Esophagus muscularis mucosa (tissue), 4 donors: ENCODE measurements around the gene SCFD1.

Source experiments
- EP300 ChIP-seq: sonication (generic); formaldehyde crosslinking; IDR thresholded peaks from one replicate; pipeline ENCODE4 v1.6.1; 2017; ENCODE audit warnings: antibody characterized with exemption
- POLR2A ChIP-seq: fragments of 450-650 bp; IDR thresholded peaks from one replicate; pipeline ENCODE4 v1.6.1; 2017; ENCODE audit warnings: antibody characterized with exemption, moderate library complexity, mild to moderate bottlenecking, low read depth
- POLR2AphosphoS5 ChIP-seq, 2 donors: sonication (generic); formaldehyde crosslinking; IDR thresholded peaks; one replicate each; pipeline ENCODE4 v1.6.1; 2017; ENCODE audit warnings: antibody characterized with exemption in 2 of 2
- TF ChIP-seq, protein P1 (sequence below), 3 experiments: fragments of 200-600 bp in 2 of 3; fragments of 450-650 bp in 1 of 3; sonication (generic) in 2 of 3; IDR thresholded peaks; one replicate each; pipeline ENCODE4 v1.5.1; 2017 to 2019; ENCODE audit warnings: antibody characterized with exemption in 3 of 3, mild to moderate bottlenecking in 2 of 3, moderate library complexity in 1 of 3

DNA sequence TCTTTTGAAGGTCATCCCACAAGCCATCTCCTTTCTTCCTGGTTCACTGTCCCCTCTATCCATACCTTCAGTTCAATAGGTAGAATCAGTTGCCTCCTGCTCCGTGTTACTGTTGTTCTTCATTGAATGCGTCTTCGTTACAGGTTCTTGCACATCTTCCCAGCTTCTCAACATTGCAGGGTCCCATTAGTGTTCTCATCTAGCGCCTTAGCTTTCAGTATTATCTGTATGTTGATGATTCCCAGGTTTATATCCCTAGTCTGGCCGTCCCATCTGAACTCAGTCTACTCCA, 2.0 kb downstream of the SCFD1 start:
- TF ChIP-seq, protein P1, sequence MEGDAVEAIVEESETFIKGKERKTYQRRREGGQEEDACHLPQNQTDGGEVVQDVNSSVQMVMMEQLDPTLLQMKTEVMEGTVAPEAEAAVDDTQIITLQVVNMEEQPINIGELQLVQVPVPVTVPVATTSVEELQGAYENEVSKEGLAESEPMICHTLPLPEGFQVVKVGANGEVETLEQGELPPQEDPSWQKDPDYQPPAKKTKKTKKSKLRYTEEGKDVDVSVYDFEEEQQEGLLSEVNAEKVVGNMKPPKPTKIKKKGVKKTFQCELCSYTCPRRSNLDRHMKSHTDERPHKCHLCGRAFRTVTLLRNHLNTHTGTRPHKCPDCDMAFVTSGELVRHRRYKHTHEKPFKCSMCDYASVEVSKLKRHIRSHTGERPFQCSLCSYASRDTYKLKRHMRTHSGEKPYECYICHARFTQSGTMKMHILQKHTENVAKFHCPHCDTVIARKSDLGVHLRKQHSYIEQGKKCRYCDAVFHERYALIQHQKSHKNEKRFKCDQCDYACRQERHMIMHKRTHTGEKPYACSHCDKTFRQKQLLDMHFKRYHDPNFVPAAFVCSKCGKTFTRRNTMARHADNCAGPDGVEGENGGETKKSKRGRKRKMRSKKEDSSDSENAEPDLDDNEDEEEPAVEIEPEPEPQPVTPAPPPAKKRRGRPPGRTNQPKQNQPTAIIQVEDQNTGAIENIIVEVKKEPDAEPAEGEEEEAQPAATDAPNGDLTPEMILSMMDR (IDR thresholded peaks at IDR 0.05): no peak
- no peak for TF ChIP-seq POLR2A
- no peak for TF ChIP-seq EP300
- no peak for TF ChIP-seq POLR2AphosphoS5 (IDR thresholded peaks at IDR 0.05)
